ENCODE data around the gene DRAM2. TPM values are rescaled to one million over a fixed set of nuclear protein-coding genes. Genes with fewer than 3 reads are reported as not detected.
"Not testable (repeated sequence)": the region's sequence is repeated elsewhere in the genome, so short reads cannot be mapped to it uniquely, and the experiment has no call there.

The DRAM2 gene
- total RNA-seq, 1 donor from 2014 or later: 39.7 TPM

- H3K4me3 Mint-ChIP-seq (ENCODE audit: unreplicated experiment): no peak overlapping the region
- H3K9me3 Mint-ChIP-seq (ENCODE audit: unreplicated experiment): no peaks in the 10 kb centered on the region
- no peaks in the 10 kb centered on the region for H3K4me1 Mint-ChIP-seq (ENCODE audit: low read depth, unreplicated experiment)
- H3K36me3 Mint-ChIP-seq (ENCODE audit: unreplicated experiment): no peaks in the 10 kb centered on the region
- TF ChIP-seq, protein P1, sequence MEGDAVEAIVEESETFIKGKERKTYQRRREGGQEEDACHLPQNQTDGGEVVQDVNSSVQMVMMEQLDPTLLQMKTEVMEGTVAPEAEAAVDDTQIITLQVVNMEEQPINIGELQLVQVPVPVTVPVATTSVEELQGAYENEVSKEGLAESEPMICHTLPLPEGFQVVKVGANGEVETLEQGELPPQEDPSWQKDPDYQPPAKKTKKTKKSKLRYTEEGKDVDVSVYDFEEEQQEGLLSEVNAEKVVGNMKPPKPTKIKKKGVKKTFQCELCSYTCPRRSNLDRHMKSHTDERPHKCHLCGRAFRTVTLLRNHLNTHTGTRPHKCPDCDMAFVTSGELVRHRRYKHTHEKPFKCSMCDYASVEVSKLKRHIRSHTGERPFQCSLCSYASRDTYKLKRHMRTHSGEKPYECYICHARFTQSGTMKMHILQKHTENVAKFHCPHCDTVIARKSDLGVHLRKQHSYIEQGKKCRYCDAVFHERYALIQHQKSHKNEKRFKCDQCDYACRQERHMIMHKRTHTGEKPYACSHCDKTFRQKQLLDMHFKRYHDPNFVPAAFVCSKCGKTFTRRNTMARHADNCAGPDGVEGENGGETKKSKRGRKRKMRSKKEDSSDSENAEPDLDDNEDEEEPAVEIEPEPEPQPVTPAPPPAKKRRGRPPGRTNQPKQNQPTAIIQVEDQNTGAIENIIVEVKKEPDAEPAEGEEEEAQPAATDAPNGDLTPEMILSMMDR (IDR thresholded peaks at IDR 0.05; ENCODE audit: partially characterized antibody, unreplicated experiment): no peak
- H3K27me3 Mint-ChIP-seq (ENCODE audit: unreplicated experiment): no peaks in the 10 kb centered on the region
- DNase-seq: no peak
- H3K27ac Mint-ChIP-seq (ENCODE audit: unreplicated experiment): no peak overlapping the region
Observed at GRCh38 chr1:111085676-111086075, 54.2 kb downstream of the DRAM2 start.

GRCh38 chr1:111084999-111085398 is 54.9 kb downstream of the DRAM2 start:
- no peaks in the 10 kb centered on the region for H3K27me3 Mint-ChIP-seq (ENCODE audit: unreplicated experiment)
- no peak overlapping the region for H3K27ac Mint-ChIP-seq (ENCODE audit: unreplicated experiment)
- no peak overlapping the region for H3K4me3 Mint-ChIP-seq (ENCODE audit: unreplicated experiment)
- H3K36me3 Mint-ChIP-seq (ENCODE audit: unreplicated experiment): no peaks in the 10 kb centered on the region
- TF ChIP-seq, protein P1 (IDR thresholded peaks at IDR 0.05; ENCODE audit: partially characterized antibody, unreplicated experiment): no peak
- H3K4me1 Mint-ChIP-seq (ENCODE audit: low read depth, unreplicated experiment): no peaks in the 10 kb centered on the region
- no peaks in the 10 kb centered on the region for H3K9me3 Mint-ChIP-seq (ENCODE audit: unreplicated experiment)
- no peak for DNase-seq

- Mint-ChIP-seq H3K27ac (ENCODE audit: unreplicated experiment) (no peak overlapping the region), H3K36me3 (ENCODE audit: unreplicated experiment) (no peaks in the 10 kb centered on the region), H3K4me3 (ENCODE audit: unreplicated experiment) (no peak overlapping the region), H3K4me1 (ENCODE audit: low read depth, unreplicated experiment) (no peaks in the 10 kb centered on the region), H3K27me3 (ENCODE audit: unreplicated experiment) (no peaks in the 10 kb centered on the region), H3K9me3 (ENCODE audit: unreplicated experiment) (peaks cover 3% of the 10 kb centered on the region)
- no peak for DNase-seq
- TF ChIP-seq, protein P1 (IDR thresholded peaks at IDR 0.05; ENCODE audit: partially characterized antibody, unreplicated experiment): no peak
Observed at GRCh38 chr1:111082421-111083203, 57.3 kb downstream of the DRAM2 start.

- not testable (repeated sequence) for DNase-seq; H3K27me3 Mint-ChIP-seq (ENCODE audit: unreplicated experiment); H3K36me3 Mint-ChIP-seq (ENCODE audit: unreplicated experiment); H3K9me3 Mint-ChIP-seq (ENCODE audit: unreplicated experiment); H3K27ac Mint-ChIP-seq (ENCODE audit: unreplicated experiment); H3K4me1 Mint-ChIP-seq (ENCODE audit: low read depth, unreplicated experiment); H3K4me3 Mint-ChIP-seq (ENCODE audit: unreplicated experiment)
Observed at GRCh38 chr1:111079329-111079728, 60.6 kb downstream of the DRAM2 start.

DNA sequence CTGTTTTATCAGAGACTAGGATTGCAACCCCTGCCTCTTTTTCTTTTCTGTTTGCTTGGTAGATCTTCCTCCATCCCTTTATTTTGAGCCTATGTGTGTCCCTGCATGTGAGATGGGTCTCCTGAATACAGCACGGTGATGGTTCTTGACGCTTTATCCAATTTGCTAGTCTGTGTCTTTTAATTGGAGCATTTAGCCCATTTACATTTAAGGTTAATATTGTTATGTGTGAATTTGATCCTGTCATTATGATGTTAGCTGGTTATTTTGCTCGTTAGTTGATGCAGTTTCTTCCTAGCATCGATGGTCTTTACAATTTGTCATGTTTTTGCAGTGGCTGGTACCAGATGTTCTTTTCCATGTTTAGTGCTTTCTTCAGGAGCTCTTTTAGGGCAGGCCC is 62.6 kb downstream of the DRAM2 start:
- H3K36me3 Mint-ChIP-seq (ENCODE audit: unreplicated experiment); H3K4me1 Mint-ChIP-seq (ENCODE audit: low read depth, unreplicated experiment); H3K27ac Mint-ChIP-seq (ENCODE audit: unreplicated experiment); DNase-seq; H3K27me3 Mint-ChIP-seq (ENCODE audit: unreplicated experiment); H3K4me3 Mint-ChIP-seq (ENCODE audit: unreplicated experiment); H3K9me3 Mint-ChIP-seq (ENCODE audit: unreplicated experiment): not testable (repeated sequence)

Other genes with a start within 250 kb of the DRAM2 start
- 21.1 TPM for gene LRIF1, start 176.2 kb downstream of the DRAM2 start, total RNA-seq (ENCODE audit: unreplicated experiment)
- 35.6 TPM for gene CEPT1, start 130 bp upstream of the DRAM2 start, total RNA-seq (ENCODE audit: unreplicated experiment)
- not detected for gene DENND2D, start 60.6 kb upstream of the DRAM2 start, total RNA-seq (ENCODE audit: unreplicated experiment)
- gene CHI3L2, start 87.6 kb upstream of the DRAM2 start, total RNA-seq (ENCODE audit: unreplicated experiment): not detected
- not detected for gene CHIA, start 150.8 kb upstream of the DRAM2 start, total RNA-seq (ENCODE audit: unreplicated experiment)

All from glutamatergic neuron (in vitro differentiated cells).